NCI-H524 (cell line): ENCODE data around the gene CST9L.

Experiments used
- DNase-seq, 2 experiments: peaks; one replicate each; lab custom pipeline; 2025; lab: John Stamatoyannopoulos, UW

CST9L gene

GRCh38 chr20:23568320-23568970 is at the start of gene CST9L:
CST9L (minus strand) TSS chr20:23568484; CDS start chr20:23568450, 34 bp downstream.
- no peak for DNase-seq

DNA sequence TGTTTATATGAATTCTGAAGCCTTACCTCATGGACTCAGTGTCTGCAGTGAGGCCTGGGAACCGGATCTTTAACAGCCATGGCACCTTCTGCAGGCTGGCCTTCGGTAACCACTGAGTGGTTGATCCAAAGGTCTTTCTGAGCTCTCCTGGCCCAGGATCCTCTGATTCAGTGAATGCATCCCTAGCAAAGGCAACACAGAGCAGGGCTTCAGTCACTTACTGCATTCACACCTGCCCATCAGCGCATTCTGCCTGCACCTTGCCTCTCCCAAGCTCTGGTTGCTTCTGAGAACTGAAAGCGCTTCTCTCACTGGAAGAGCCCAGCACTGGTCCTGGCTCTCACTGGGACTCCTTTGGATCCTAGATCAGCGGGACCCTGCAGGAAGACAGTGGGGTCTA is 45.9 kb upstream of the CST9L start:
- no peak for DNase-seq

GRCh38 chr20:23613676-23614075 is 45.4 kb upstream of the CST9L start:
- DNase-seq: no peak

GRCh38 chr20:23612396-23612795 is 44.1 kb upstream of the CST9L start:
- DNase-seq: no peak

GRCh38 chr20:23609486-23610109 is 41.3 kb upstream of the CST9L start:
- DNase-seq: no peak

GRCh38 chr20:23608251-23608846 is 40.1 kb upstream of the CST9L start:
- DNase-seq: no peak

DNA sequence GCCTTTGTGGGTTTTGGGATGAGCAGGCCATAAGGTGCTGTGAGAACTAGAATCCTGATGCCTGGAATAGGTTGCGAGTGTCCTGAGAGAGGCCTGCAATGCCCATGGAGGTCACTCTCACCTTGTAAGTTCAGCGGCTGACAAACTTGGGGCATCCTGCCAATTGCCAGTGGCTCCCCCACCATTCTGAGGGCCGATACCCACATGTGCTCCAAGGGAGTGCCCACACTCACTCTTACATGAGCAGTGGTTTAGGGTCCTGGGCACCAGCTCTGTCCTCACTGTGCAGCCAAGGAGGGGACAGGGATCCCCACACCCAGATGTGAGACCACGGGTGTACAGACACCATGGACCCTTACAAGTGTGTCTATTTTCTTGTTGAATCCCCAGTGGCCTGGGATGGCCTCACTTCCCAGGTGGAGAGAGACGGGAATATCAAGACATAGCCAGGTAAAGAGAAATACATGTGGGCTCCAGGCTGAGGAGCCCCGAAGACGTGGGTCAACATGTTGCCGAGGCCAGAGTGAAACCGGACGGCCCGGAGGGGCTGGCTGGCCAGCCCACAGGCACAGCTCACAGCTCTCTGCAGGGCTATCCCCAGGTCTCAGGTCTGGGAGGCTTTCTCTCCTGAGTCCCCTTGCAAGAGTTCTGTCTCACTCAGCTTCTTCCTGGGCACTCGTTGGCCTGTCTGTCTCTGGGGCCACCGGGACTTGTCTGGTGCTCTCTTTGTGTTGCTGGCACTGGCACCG is 39.4 kb upstream of the CST9L start:
- DNase-seq: no peak

DNA sequence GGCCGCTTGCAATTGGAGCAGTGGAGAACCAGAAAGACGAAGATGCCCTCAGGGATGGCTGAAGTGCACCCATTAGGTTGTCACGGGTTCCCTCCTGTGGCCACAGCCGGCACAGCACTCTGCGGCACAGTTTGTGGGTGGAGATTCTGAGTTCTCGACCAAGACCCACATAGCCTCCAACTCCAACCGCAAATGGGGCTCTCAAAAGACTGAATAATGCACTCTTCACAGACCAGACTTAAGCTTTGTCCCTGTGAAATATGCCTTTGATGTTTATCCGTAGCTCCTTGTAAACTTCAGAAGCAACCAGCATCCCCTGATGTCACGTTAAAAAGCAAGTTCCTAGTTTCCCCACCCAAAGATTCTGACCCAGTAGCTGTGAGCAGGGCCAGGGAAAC is 38.4 kb upstream of the CST9L start:
- DNase-seq: peak; percentile 64 to 77

DNA sequence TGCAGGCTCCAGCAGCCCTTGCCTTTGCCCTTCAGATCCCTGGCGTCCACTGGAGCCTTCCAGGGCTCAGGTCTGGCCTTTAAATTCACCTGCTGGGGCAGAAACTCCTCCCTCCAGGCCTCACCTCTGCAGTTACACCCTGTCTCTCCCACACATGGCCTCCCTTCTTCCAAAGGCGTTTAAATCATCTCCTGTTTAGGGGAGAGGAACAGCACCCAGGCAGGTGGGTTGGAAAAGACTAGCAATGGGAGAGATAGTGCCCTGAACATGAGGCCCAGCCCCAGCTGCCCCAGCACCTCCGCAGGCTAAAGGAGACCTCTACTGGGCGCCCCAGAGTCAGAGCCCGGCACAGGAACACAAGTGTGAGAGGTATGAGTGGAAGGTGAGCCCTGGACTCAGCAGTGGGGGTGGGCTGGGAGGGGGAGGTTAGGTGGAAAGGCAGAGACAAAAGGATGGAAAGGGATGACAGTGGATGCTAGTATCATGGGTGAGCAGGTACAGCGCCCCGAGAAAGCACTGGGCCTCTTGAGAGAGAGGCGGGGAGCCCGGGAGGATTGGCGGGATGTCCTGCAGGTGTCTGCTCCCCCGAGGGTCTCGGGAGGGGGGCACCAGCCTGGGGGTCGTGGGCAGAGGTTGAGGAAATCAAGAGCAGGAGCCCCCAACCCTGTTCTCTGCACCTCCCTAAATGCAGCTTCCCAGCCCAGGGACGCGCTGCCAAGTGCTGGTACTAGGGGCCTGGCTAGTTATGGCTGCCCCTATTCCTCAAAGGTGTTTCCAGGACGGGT is 37.8 kb upstream of the CST9L start, which contains the start of gene CST9:
CST9 (minus strand) TSS at position 51 of the 785 bp plus-strand sequence. CDS start 53 bp downstream, outside the sequence.
- no peak for DNase-seq

DNA sequence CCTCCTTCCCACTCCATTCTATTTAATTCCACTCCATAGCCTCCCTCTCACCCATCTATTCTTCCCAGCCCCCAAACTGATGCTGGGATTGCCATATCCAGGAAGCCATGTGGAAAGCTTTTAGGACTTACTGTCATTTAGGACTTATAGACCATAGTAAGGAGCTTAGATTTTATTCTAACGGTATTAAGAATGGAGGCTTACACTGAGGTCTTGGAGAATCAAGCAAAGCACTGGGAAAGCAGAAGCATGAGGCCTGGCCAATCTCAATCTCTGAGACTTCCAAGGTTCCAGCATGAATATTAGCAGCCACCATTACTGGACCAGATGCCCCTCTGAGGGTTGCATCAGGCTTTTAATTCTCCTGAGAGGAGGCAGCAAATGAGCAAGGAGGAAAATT is 36.0 kb upstream of the CST9L start:
- no peak for DNase-seq

DNA sequence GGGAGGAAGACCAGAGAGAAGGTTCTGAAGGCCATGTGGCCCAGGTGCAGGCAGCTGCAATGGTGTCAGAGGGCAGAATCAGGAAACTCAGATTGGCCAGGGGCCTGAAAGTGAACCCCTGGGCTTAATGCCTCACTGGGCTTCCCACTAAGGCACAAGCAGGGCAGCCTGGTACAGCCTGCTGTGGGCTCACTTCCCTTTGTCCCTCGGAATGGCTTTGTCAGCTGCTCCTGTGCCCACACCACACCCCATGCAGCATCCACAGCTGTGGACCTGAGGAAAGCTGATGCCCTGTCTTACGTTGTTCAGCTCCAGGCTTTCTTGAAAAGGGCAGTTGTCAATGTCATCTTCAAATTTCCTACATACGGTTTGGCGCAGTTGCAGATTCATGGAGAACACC is 35.0 kb upstream of the CST9L start:
- DNase-seq: no peak

DNA sequence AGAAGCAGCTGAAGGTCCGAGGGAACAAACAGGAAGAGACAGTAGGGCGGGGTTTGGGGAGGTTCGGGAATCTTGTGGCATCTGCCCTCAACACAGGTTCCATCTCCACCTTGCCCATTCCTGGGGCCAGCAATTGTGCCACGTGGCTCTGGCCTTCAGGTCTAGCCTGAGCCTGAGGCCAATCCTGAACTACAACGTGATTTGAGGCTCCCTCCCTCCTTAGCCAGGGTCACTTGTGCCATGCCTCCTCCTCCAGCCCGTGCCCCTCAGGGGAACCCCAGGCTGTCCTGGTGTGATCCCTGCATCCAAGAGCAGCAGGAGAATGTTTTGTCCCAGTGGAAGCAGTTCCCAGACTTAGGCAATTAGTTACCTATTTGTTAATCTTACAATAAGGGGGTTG is 34.4 kb upstream of the CST9L start:
- no peak for DNase-seq

DNA sequence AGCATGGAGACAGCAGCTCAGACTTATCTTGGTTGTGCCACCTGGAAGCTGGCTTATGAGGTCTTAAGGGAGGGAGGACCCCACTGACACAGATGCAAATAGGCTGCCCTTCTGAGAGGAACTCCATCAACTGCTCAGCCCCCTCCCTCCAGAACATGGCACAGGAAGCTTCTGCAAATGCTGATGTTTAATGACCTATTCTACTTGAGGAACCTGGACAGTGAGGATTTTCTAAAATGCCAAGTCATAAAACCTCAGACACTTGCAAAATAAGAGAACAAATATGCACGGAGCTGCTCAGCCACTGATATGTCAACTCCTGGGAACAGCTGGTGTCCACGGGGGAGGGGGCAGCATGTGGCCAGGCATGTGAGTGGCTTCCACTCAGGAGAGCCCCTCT is 34.0 kb upstream of the CST9L start:
- DNase-seq: no peak

DNA sequence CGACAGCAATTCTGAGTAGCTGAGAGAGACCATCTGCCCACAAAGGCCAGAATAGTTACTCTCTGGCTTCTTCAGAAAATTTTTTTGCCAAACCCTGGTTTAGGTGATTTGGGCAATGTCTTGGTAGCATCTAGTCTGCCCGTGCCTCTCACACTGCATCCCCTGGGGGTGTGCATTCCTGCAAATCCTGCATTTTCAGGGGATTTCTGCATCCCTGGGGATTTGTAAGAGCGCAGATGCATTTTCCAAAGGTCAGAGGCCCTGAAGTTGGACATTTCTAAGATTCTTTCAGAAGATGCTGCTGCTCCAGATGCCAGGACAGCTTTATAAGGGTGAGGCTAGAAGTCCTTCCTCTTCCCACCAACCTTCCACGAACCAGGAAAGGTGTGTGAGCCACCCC is 33.4 kb upstream of the CST9L start:
- DNase-seq: no peak

GRCh38 chr20:23598481-23598880 is 30.2 kb upstream of the CST9L start:
- no peak for DNase-seq

DNA sequence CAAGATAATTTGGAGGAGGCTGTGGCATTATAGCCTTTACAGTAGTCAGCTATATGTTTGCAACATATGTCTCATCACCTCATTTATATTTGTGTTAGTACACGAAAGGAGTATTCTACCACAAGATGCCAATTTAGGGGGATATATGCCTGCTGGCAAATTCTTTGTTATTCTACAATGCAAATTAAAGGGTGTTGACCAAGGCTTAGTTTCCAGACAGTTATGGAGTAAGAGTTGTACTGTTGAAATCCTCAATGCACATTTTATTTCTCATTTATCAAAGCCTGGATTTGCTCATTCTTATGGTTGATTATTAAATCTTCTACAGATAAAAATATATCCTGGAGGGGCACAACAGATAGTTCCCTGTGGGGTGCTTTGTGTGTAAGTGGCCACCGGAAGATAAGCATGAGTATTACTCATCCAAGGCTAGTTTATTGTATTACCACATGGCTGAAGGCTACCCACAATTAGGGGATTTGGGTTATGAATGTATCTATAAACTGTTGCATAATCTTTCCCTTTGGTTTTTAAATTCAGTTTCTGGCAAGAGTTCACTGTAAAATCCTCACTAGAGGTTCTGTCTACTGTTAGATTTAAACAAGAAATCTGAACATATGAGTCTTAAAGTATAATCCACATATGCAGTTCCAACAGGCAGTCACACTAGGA is 28.4 kb upstream of the CST9L start:
- no peak for DNase-seq

DNA sequence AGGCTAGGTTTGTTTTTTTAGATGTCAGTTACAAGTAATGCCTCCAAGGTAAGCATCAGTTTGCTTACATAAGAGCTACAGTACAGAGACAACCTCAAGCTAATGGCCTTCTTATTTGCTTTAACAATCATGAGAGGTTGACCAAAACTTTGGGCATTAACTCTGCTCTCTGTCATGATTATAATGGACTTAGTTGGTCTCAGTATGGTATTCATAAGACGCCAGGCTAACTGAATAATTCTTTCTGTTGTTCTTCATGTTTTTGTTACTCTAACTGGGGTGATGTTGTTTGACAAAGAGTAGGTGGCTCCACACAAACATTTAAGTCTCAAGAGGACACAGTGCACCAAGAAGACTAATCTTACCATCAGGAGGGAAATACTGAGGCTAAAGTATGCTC is 27.7 kb upstream of the CST9L start:
- no peak for DNase-seq

DNA sequence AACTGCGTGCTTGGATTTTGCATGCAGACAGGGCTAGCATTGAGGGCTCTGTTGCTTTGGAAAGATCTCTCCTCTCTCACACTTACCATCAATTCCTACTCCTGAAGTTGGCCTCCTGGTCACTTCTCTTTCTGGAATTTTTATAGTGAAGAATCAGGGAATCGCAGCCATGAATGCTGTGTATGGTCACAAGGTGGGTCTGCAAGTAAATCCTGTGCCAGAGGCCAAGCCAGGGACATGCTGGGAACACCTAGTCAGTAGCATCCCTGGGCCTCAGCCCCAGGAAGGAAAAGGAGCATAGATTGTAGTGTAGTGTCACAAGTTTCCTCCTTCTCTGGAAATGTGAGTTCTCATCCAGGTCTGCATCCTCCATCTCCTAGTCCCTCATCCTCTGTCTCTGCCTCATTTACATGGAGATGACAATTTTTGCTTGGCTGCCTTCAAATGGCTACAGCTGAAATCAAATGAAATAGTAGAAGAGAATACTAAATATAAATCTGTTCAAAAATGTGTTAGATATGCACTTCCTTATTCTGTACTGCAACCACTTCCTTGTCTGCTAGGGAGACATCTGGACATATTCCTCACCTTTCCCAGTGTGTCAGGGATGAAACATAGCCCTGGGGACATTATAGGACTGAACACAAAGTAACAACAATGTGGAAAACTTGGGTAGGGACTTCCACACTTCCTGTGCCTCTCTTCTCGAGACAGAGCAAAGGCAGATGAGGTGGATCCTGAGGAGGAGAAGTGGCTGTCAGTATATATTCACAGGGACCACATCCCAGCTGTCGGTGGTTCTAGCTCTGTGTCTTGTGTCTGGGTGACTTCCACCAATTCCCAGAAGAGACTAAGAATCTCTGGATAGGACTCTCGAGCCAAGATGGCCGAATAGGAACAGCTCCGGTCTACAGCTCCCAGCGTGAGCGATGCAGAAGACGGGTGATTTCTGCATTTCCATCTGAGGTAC is 20.4 kb upstream of the CST9L start:
- peak in 1 of 2 experiments; percentile 6 for DNase-seq

- no peak for DNase-seq
These were observed 19.3 kb upstream of the CST9L start for GRCh38 chr20:23587631-23588030.
